Endothelial cell of hepatic sinusoid (primary cell): ENCODE results near the gene HSPG2.

Source experiments
- in situ Hi-C: cut with HindIII; loops from 2 replicates; pipeline ENCODE4 v1.10.0; 2017; ENCODE audit warnings: low sequenced_read_pairs

The HSPG2 gene

DNA sequence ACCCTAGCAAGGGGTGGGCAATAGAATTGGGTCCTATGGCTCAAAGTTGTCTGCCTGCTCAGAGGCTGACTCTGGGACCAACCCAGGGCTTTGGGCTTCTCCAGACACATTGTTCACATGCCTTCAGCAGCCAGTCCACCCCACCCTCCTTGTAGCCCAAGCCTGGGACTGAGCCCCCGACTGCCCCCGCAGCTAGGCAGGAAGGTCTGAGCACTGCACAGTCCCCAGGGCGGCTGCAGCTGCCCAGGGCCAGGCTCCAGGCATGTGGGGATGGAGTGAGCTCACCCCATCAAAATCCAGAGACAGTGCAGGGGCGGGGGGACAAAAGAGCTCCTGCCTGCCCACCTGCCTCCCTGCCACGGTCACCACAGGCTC lies 35.6 kb downstream of the HSPG2 start:
- in situ Hi-C loops: no loop called here

DNA sequence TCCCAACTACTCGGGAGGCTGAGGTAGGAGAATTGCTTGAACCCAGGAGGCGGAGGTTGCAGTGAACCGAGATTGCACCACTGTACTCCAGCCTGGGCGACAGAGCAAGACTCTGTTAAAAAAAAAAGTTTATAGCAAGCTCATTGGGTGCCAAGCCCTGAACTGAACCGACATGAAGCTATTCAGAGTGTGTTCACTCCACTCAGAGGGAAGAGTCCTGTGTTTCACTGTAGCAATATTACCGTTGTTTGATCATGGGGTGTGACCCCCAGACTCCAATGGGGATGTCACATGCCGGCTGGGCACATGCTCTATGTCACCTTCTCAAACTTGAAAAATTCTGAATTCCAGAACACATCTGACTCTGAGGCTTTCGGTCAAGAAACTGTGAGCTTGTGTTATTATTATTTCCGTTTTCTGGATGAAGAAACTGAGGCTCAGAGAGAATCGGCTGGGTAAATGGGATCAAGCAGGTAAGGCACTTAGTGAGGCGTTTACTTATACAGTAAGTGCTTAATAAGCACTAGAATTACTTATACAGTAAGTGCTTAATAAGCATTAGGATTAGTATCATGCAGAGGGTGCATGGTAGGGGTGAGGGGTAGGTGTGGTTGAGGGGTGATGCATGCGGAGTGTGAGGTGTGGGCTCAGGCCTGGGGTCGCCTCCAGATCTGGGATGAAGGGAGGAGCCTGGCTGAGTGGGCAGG lies 36.2 kb downstream of the HSPG2 start:
- in situ Hi-C loops: no loop called here

DNA sequence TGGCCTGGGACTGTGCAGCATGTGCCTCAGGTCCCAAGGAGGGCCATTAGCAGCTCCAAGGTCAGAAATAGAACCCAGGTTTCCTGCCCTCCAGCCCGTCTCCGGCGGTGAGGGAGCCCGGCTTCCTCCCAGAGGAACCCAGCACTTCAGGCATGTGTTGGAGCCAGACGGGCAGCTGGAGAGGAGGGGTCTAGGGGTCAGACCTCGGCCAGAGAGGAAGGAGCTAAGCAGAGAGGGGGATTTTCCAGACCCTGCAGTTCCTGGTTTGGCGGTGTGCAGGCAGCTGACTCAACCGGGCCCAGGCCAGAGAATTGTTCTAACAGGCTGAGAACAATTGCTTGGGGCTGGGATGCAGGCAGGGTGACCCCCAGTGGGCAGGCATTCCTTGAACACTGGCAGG lies 37.1 kb downstream of the HSPG2 start:
- in situ Hi-C loops: no loop called here

DNA sequence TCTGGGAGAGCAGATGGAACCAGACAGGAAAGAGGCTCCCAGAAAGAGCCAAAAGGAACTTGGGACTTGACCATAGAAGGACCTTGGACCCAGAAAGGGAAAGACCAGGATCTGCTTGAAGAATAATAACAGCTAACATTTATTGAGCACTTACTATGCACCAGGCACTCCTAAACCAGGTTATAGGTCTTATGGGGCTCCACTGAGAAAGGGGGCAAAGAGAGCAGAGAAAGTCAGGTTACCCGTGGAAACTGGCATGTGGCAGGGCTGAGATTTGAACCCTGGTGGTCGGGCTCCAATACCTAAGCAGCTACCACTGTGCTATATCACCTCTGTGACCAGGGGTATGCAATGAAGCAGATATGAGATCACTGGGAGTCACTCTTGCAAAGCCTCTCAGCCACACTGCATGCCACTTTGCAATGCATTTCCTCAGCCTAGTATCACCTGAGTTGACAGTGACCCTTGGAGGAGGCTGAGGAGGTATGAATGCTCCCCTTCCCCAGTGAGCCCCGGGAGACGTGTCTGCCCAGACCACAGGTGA lies 37.8 kb downstream of the HSPG2 start:
- in situ Hi-C loops: no loop called here

DNA sequence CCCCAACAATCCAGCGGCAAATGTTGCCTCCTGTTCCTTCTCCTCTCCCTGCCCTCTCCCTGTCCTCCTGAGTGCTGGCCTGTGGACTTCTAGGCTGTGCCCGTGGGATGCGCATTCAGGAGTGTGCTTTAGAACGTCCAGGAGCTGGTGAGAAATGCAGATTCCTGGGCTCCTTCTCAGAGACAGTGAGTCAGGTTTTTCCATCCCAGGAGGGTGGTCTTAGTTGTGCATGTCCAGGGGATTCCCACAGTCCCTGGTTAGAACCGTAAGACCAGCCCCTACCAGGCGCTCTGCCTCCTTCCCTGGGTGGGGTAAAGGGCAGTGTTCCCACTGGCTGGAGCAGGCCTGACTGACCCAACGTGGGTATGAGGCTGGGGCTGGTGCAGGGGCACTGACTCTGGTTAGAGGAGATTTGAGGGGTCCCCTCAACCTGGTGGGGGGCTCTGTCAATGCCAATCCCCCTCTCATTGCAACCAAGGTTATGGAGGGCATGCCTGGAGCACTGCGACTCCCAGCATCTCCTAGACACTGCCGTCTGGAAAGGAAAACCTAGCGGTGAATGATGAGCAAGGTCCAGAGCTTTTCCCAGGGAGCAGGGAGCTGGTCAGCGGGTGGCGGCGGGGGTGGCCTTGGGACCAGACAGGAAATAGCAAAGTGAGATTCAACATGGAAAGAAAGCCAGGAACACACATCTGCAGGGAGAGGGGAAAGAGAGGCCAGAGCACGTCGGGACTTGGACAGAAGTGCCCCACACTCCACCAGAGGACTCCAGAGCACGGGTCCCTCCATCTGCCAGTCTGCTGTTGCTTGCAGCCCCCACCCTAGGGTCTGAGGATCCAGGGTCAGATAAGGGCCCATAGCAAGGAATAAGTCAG lies 38.5 kb downstream of the HSPG2 start:
- in situ Hi-C loops: no loop called here

DNA sequence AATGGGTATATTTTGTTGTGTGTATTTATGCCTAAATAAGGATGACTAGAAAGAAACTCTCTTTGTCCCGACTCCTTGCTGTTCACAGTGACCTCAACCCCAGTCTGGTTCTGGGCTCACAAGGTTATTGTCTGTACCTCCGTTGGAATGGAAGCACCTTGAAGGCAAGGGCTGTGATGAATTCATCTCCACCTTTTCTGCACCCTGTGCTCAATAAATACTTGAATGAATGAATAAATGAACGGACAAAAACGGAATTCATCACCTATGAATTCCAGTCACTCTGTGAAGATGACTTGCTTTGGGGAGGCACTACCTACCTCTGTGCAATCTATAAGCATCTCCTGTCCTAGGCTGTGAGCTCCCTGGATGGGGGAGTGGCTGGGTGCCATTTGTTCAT lies 39.3 kb downstream of the HSPG2 start:
- in situ Hi-C loops: no loop called here

DNA sequence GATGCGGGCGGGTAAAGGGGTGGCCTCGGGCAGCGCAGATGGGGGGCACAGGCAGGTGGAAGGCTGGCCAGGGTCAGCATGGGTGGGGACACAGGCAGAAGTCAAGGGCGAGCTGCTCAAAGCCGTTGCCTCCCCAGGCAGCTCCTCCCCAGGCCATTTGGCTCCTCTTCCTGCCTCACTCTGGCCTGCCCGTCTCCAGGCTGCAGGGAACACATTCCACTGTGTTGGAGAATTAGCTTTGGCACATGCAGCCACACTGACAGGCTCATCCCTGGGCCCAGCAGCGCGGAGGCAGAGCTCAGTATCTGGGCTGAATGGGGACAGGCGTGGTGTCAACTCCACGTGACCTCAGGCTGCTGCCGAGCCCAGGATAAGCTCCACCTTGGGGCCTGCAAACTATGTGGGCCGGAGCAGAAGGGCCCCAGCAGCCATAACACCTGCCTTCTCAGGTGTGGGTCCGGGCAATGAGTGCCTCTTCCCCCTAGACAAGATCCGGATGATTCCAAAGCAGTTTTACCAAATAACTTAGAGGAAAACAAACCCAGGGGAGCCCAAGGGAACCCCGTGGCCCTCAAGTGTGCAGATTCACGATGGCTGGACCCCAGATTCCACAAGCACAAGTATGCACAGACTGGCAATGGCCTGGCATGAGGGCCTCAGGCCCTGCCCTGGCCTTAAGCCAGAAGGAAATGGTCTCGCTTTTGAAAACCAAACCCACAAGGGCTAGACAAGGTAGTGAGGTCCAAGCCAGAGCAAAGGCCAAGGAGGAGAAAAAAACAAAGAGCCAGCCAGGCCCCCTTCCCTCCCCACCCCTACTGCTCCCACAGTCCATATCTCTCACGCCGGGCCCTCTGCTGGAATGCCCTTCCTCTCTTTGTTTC lies 40.2 kb downstream of the HSPG2 start:
- in situ Hi-C loops: no loop called here

DNA sequence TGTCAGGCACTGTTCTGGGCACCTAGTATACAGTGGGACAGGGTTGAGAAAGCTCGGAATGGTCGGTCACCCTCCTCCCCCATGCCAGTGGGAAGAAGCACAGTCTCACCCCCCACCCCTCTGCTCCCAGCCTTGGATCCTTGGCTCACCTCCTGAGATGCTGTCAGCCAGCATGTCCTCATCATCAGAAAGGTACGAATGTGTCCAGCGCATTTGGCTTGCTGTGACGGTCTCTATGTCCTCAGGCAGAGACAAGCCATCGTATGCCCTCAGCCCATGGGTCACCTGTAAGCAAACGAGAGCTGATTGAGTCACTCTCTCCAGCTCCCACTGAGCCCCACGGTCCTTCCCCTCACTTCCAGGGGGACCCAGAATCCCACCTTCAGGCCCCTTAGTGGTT lies 41.1 kb downstream of the HSPG2 start:
- in situ Hi-C loops: no loop called here

DNA sequence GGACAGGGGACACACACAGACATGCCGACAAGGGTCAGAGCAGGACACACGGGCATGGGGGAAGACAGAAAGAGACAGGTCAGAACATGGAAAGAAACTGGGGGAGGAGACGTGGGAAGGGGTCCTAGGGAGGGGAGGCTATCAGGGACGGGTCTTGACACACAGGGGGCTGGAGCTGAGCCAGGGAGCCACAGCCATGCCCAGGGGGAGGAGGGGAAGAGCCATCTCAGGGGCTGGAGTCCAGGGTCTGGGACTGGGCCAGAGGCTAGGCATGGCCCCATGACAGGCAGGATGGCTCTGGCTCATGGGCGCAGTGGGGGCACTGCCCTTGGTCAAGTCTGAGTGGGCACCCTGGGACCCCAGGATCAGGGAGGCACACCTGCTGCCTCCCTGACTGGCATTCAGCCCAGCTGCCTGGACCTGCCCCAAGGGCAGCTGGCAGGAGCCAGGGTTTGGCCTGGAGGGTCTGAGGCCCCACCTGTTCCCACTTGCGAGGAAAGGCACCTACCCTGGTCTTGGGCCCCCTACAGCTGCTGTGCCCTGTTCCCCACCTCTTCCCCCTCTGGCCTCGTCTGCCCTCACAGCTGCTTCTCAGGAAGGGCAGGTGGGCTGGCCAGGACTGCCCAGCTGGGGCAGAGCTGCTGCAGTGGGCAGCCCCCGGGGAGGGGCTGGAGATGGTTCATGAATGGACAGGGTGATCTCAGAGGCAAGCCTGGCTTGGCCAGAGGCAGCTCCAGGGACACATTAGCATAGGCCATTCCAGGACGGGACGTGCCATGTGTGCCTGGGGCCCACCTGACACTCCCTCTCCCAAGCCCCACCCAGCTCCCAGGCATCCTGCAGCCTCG lies 42.9 kb downstream of the HSPG2 start:
- in situ Hi-C loops: no loop called here

DNA sequence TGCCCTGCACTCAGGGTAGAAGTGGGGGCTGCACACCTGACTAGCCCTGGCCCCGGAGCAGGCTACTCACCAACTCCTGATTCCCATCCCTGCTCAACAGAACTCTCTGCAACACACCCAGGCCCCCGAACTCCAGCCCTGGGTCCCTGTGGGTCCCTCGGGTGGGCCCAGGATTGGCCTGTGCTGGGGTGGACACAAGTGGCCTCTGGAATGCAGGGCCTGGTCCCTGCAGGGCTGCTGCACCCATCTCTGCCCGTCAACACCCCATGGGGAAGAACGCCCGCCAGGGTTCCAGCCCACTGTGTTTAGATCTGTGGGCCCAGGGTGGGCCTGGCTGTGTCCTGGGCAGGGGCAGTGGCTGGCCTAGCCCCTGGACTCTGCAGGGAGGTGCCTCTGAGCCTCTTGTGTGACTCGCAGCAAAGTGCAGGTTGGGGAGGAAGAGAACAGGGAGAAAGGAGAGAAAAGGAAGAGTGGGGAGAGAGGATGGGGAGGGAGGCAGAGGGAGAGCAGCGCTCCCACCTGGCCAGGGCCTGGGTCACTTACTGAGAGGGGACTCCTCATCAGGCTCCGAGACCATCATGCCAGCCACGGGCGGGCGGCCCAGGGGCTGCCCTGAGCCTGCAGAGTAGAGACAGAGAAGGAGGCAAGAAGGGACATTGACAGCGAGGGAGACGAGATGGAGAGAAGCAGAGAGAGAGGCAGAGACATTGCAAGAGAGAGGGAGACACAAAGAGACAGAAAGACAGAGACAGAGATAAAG lies 43.9 kb downstream of the HSPG2 start:
- in situ Hi-C loops: no loop called here

DNA sequence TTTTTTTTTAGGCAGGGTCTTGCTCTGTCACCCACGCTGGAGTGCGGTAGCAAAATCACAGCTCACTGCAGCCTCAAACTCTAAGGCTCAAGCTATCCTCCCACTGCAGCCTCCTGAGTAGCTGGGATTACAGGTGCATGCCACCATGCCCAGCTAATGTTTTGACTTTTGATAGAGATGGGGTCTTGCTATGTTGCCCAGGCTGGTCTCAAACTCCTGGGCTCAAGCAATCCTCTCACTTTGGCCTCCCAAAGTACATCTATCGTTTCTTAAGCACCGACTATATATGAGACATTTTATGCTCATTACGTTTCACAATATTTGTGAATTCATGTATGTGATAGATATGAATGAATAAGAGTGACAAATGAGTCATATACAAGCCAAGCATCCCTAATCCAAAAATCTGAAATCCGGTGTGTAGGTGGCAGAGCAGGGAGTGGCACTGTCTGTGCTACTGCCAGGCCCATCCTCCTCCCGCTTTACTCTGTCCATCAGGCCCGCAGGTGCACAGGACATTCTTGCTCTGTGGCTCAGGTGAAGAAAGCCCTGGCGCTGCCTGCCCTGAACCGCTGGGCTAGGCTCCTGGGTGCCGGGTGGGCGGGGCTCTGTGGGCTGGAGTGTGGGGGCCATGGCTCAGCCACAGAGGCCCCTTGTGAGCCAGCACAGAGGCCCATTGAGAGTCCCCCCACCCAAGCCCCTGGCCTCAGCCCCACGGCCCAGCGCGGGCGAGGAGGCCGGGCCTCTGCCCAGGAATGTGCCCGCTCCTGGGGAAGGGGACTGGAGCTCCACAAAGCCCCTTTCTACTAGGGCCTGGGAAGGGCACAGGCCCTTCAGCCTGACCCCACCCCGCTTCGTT lies 45.3 kb downstream of the HSPG2 start:
- in situ Hi-C loops: no loop called here

DNA sequence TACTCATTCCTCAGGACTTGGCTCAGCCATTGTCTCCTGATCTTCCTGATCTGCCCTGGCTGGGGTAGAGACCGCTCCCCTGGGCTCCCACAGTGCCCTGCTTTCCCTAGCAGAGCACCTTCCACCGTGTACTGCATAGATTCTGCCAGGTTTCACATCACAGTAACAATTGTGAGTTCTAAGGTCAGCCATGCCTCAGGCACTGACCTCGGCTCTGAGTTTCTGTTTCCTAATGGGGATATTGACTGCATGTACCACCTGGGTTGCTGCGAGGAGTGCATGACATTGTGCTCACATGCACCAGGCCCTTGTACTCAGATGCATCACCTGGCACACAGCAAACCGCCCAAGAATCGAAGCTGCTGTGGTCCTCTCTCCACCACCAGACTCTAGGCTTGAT lies 46.0 kb downstream of the HSPG2 start:
- in situ Hi-C loops: no loop called here

DNA sequence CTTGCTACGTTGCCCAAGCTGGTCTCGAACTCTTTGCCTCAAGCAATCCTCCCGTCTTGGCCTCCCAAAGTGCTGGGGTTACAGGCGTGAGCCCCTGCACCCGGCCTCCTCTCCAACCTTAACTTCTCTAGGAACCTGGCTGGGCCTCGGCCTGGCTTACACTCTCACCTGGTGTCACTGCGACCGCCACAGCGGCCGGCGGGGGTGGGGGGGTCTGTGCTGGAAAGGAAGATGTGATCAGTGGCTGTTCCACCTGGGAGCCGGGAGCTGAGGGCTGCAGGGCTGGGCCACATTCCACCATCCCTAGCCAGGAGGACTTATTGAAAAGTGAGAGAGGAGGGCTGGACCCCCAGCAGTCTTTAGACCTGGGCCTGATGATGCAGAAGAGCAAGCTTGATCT lies 48.6 kb downstream of the HSPG2 start:
- in situ Hi-C loops: loop anchor here (5.0 to 10.0 kb wide), 4 partner anchors 64 to 266 kb away; partner anchors contain the start of gene USP48

DNA sequence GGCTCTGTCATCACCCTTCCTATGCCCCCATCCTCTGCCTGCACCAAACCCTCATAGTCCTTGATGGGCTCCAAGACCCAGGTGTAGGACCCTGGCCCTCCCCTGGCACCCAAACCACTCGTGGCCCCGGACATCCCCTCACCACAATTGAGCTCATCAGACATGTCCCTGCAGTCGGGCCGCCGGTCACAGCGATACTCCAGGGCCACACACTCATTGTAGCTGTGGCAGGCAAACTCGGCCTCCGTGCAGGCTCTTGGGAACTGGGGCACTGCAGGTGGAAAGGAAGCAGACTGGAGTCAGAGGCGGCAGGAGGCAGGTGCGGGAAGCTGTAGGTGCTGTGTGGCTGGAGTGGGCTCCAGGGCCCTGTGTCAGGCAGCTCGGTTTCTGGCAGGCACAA lies 49.3 kb downstream of the HSPG2 start:
- in situ Hi-C loops: loop anchor here (5.0 to 10.0 kb wide), 4 partner anchors 65 to 267 kb away; partner anchors contain the start of gene USP48

DNA sequence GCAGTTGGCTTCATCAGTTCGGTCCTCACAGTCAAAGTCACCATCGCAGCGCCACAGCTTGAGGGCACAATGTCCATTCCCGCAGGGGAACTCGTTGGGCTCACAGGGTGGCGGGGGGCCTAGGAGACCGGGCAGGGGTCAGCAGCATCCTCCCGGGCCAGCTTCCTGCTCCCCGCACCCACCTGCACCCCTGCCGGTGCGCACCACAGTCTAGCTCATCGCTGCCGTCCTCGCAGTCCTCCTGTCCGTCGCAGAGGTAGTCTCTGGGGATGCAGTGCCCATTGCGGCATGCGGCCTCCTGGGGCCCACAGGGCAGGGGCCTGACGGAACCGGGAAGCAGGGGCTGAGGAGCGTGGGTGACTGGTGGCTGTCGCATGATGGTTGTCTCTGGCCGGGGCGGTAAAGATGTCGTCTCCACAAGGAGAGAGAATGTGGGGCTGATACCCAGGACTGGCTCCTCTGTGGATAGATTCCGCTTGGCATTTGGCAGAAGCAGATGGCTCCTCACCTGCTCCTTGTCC lies 49.8 kb downstream of the HSPG2 start:
- in situ Hi-C loops: loop anchor here (5.0 to 10.0 kb wide), 4 partner anchors 65 to 268 kb away; partner anchors contain the start of gene USP48

DNA sequence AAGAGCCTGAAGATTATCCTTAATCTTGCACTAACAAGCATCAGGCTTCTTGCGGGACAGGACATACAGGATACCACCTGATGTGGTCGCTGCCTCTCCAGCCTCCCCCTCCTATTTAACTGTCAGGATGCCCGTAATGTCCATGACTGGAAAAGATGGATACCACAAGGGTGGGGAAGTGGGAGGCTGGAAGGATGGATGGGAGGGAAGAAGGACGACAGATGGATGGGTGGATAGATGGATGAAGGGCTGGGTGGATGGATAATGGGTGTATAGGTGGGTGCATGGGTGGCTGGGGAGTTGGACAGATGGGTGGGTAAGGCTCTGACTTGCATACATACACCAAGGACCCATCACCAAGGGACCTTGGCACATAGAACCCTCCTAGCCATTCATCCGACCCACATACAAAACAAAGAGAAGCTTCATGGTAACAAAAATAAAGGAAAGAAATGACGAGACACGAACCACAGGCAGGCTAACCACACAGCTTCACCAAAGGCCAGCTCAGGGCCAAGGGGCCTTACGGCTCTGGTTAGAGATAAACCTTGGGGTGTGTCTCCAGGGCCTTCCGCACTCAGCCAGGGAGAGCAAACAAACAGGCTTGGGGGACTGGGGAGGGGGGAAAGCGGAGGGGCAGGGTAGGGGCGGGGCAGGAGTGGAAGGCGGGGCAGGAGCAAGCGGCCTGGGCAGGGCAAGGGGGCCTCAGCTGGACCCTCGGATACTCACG lies 50.5 kb downstream of the HSPG2 start:
- in situ Hi-C loops: loop anchor here (5.0 to 10.0 kb wide), 4 partner anchors 66 to 268 kb away; partner anchors contain the start of gene USP48
